ENCODE data around the gene NT5C3B. TPM values are rescaled to one million over a fixed set of nuclear protein-coding genes. Genes with fewer than 3 reads are reported as not detected.

Gene NT5C3B
- total RNA-seq, 6 experiments from 2014 or later: 33.9 to 55.2 (median 37.3) TPM

DNA sequence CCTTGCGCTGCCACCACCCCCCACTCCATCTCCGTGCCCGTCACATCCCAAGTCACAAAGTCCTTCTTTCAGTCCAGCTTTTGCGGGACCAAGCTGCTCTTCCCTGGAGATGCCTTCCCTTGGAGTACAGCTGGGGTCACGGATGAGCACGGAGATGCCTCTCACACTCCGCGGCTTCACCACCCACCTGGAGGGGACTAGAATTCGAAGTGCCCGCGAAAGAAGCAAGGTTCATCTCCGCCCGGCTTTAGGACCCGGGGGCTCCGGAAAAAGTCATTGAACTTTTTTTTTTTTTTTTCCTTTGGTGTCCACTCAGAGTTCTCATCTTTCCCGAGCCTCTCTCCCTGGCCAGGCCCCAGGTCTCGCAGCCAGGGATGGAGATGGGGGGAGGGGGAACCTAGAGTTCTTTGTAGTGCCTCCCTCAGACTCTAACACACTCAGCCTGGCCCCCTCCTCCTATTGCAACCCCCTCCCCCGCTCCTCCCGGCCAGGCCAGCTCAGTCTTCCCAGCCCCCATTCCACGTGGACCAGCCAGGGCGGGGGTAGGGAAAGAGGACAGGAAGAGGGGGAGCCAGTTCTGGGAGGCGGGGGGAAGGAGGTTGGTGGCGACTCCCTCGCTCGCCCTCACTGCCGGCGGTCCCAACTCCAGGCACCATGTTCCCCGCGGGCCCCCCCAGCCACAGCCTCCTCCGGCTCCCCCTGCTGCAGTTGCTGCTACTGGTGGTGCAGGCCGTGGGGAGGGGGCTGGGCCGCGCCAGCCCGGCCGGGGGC, 23.5 kb downstream of the NT5C3B start, which contains the start of gene FKBP10:
TSS of gene FKBP10 (plus strand) at position 624 of the 771 bp plus-strand sequence. CDS start at position 655, 31 bp downstream.
- H3K4me1 Mint-ChIP-seq (ENCODE audit: low read depth): peaks cover 29% of the 10 kb centered on the region
- DNase-seq: peak; percentile 74
- H3K36me3 Mint-ChIP-seq (ENCODE audit: low read depth): peaks cover 26% of the 10 kb centered on the region
- peak within 1 kb of the TSS; percentile 87 for H3K27ac Mint-ChIP-seq
- H3K9me3 Mint-ChIP-seq: no peaks in the 10 kb centered on the region; the same call in 1 of the 2 replicates
- peak within 1 kb of the TSS; percentile 96 for H3K4me3 Mint-ChIP-seq
- TF ChIP-seq CTCF (IDR thresholded peaks at IDR 0.05): no peak
- H3K27me3 Mint-ChIP-seq (ENCODE audit: insufficient read depth): peaks cover 2% of the 10 kb centered on the region

- H3K4me1 Mint-ChIP-seq (ENCODE audit: low read depth): peaks cover 29% of the 10 kb centered on the region
- peaks cover 26% of the 10 kb centered on the region for H3K36me3 Mint-ChIP-seq (ENCODE audit: low read depth)
- TF ChIP-seq CTCF (IDR thresholded peaks at IDR 0.05): peak; percentile 79
- H3K27ac Mint-ChIP-seq: peak within 1 kb of the TSS; percentile 87
- H3K9me3 Mint-ChIP-seq: no peaks in the 10 kb centered on the region; the same call in 1 of the 2 replicates
- H3K4me3 Mint-ChIP-seq: peak within 1 kb of the TSS; percentile 96
- peak; percentile 76 for DNase-seq
- H3K27me3 Mint-ChIP-seq (ENCODE audit: insufficient read depth): peaks cover 2% of the 10 kb centered on the region
These were observed 24.3 kb downstream of the NT5C3B start, which contains the start of gene P3H4 for GRCh38 chr17:41811549-41812380. P3H4 (minus strand) TSS chr17:41811949; CDS start chr17:41811915, 34 bp downstream.

GRCh38 chr17:41810659-41811548, 25.1 kb downstream of the NT5C3B start:
- H3K9me3 Mint-ChIP-seq: no peaks in the 10 kb centered on the region; the same call in 1 of the 2 replicates
- no peak for DNase-seq
- peaks cover 2% of the 10 kb centered on the region for H3K27me3 Mint-ChIP-seq (ENCODE audit: insufficient read depth)
- TF ChIP-seq CTCF (IDR thresholded peaks at IDR 0.05): no peak
- H3K4me1 Mint-ChIP-seq (ENCODE audit: low read depth): peaks cover 29% of the 10 kb centered on the region
- H3K36me3 Mint-ChIP-seq (ENCODE audit: low read depth): peaks cover 32% of the 10 kb centered on the region
- peak overlapping the region; percentile 96 for H3K4me3 Mint-ChIP-seq
- peak overlapping the region; percentile 48 for H3K27ac Mint-ChIP-seq

GRCh38 chr17:41806685-41807445, 29.2 kb downstream of the NT5C3B start:
- Mint-ChIP-seq H3K4me3 (no peak overlapping the region), H3K9me3 (no peaks in the 10 kb centered on the region; the same call in 1 of the 2 replicates), H3K27ac (no peak overlapping the region), H3K4me1 (ENCODE audit: low read depth) (peaks cover 17% of the 10 kb centered on the region), H3K36me3 (ENCODE audit: low read depth) (peaks cover 22% of the 10 kb centered on the region), H3K27me3 (ENCODE audit: insufficient read depth) (peaks cover 2% of the 10 kb centered on the region; the same call in 1 of the 2 replicates)
- DNase-seq: no peak
- TF ChIP-seq CTCF (IDR thresholded peaks at IDR 0.05): no peak

Measured in HFFc6 (cell line).